ENCODE measurements around the gene ETS2.

Gene ETS2

GRCh38 chr21:38798481-38798882 is 7.2 kb upstream of the ETS2 start:
- no peak for DNase-seq (ENCODE audit: low read depth)

DNA sequence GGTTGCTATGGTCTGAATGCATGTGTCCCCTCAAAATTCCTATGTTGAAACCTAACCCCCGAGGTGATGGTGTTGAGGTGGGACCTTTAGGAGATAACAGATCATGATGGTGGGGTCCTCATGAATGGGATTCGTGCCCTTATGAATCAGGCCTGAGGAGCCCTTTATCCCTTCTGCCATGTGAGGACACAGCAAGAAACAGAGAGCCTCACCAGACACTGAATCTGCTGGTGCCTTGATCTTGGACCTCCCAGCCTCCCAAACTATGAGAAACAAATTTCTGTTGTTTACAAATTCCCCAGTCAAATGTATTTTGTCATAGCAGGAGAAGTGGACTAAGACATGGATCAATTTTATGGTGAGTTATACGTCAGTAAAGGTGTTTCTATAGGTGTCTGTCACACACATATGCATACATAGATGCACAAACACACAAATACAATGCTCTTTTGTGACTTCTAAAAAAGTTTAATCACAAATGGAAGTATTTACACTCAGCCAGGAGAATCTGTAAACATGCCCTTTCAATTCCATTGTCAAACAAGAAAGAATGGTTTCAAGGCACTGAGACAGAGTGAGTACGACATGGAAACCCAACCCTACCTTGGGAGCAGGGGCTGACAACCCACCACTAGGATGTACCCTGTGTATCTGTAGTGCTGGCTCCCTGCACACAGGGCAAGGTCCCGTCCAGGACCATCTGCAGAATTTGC is 5.5 kb upstream of the ETS2 start:
- TF ChIP-seq, protein P1, sequence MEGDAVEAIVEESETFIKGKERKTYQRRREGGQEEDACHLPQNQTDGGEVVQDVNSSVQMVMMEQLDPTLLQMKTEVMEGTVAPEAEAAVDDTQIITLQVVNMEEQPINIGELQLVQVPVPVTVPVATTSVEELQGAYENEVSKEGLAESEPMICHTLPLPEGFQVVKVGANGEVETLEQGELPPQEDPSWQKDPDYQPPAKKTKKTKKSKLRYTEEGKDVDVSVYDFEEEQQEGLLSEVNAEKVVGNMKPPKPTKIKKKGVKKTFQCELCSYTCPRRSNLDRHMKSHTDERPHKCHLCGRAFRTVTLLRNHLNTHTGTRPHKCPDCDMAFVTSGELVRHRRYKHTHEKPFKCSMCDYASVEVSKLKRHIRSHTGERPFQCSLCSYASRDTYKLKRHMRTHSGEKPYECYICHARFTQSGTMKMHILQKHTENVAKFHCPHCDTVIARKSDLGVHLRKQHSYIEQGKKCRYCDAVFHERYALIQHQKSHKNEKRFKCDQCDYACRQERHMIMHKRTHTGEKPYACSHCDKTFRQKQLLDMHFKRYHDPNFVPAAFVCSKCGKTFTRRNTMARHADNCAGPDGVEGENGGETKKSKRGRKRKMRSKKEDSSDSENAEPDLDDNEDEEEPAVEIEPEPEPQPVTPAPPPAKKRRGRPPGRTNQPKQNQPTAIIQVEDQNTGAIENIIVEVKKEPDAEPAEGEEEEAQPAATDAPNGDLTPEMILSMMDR (IDR thresholded peaks at IDR 0.05; ENCODE audit: control insufficient read depth, insufficient read depth, low read depth, low read length, missing control alignments): no peak
- no peak for DNase-seq (ENCODE audit: low read depth)
- no peak overlapping the region for H3K4me3 ChIP-seq (ENCODE audit: control insufficient read depth, low read depth, low read length)

More at GRCh38 chr21:38798481-38798882, 7.2 kb upstream of the ETS2 start:
- TF ChIP-seq, protein P1 (IDR thresholded peaks at IDR 0.05; ENCODE audit: control insufficient read depth, insufficient read depth, low read depth, low read length, missing control alignments): no peak
- H3K4me3 ChIP-seq (ENCODE audit: control insufficient read depth, low read depth, low read length): no peak overlapping the region

GRCh38 chr21:38800924-38801744 is 4.6 kb upstream of the ETS2 start:
- TF ChIP-seq, protein P1 (IDR thresholded peaks at IDR 0.05; ENCODE audit: control insufficient read depth, insufficient read depth, low read depth, low read length, missing control alignments): no peak
- DNase-seq (ENCODE audit: low read depth): no peak

DNA sequence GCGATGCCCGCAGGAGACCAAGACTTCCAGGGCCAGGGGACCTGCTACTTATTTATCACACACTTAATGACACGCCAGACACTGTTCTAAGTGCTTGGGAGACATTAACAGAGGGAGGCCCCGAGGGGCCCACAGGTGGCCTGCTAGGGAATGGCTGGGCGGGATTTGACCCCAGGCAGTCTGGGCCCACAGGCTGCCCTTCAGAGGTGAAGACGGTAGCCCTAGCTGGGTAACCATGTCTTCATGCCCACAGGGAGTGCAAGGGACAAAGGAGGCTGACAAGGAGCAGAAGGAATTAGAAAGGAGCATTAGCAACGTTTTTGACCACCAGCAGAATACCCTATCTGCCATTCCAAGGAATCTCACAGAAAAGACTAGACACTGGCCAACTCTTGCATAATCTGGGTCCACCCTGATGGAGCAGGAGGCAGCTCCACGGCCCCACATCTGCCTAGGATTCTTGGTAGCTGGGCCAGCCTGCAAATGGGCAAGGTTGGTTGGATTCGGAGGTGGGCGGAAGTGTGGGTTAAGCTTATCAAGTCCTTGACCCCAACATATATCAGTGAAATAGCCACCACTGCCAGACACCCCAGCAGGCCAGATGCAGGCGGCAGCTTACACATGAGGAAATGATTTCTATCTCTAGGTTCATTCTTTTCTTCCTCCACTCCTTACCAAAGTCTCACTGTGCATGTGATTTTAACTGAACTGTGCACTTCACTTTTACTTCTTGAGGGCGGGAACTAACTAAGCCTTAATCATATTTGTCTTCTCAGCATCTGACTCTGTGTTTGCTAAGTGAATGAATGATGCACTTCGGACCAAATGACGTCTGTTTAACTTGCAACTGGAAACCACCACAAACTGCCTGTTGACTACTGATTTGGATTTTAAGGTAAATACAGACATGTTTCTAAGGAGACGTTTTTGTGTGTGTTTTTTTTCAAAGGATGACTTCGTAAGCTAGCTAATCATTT is 3.4 kb upstream of the ETS2 start:
- no peak for DNase-seq (ENCODE audit: low read depth)
- TF ChIP-seq, protein P1 (IDR thresholded peaks at IDR 0.05; ENCODE audit: control insufficient read depth, insufficient read depth, low read depth, low read length, missing control alignments): no peak
- H3K4me3 ChIP-seq (ENCODE audit: control insufficient read depth, low read depth, low read length): no peak overlapping the region

More at GRCh38 chr21:38800924-38801744, 4.6 kb upstream of the ETS2 start:
- no peak overlapping the region for H3K4me3 ChIP-seq (ENCODE audit: control insufficient read depth, low read depth, low read length)

DNA sequence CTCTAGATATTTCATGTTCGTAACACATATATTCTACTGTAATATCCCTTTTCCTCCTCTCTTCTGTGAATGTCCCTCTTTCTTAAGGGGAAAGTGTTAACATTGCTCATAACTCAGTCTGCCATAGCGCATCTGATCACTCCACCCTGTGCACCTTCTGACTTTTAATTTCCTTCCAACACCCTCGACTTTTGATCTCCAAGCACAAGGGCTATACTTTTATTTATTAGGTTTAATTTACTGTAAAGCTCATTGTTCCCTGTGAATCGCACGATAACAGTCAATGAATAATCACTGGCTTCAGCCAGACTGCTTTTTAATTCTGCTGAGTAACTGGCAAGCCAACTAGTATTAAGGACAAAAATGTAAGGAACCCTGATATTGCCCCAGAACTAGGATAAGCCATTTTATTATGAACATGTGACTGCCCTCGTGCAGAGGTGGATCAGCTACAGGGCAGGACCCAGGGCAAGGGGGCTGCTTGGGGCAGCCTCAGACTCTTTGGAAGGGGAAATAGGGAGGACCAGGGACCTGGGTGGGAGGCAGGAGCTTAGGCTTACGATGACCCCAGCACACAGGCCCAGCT is 2.6 kb upstream of the ETS2 start:
- H3K4me3 ChIP-seq (ENCODE audit: control insufficient read depth, low read depth, low read length): no peak overlapping the region
- TF ChIP-seq, protein P1 (IDR thresholded peaks at IDR 0.05; ENCODE audit: control insufficient read depth, insufficient read depth, low read depth, low read length, missing control alignments): no peak
- DNase-seq (ENCODE audit: low read depth): no peak

Measured in AG09309 (cell line).